Thoracic aorta (tissue), 2 donors: ENCODE data around the gene SPRED3. TPM values are rescaled to one million over a fixed set of nuclear protein-coding genes. Genes with fewer than 3 reads are reported as not detected.
A peak's percentile ranks its signal among the peaks of the same experiment; 100 is the strongest.

Experiments used
- ATAC-seq: fragments of 150-250 bp; one replicate; pipeline ENCODE4 v1.8.0; 2017; ENCODE audit warnings: low read depth; ENCODE audit not compliant: insufficient number of reproducible peaks, low FRiP score
- DNase-seq: peaks from one replicate; pipeline ENCODE4 v3.0.0-alpha.2; 2020; ENCODE audit warnings: low spot score
- H3K27ac ChIP-seq, 2 donors: fragments of 200-600 bp; sonication (generic); 1 replicate in 1 of 2; 2 replicates in 1 of 2; pipeline ENCODE4 v1.5.1; 2016; ENCODE audit warnings: mild to moderate bottlenecking in 2 of 2, moderate library complexity in 2 of 2
- H3K27me3 ChIP-seq: fragments of 200-600 bp; sonication (generic); replicated peaks from 2 replicates; pipeline ENCODE4 v1.6.0; 2016; ENCODE audit warnings: mild to moderate bottlenecking; ENCODE audit not compliant: insufficient read depth
- H3K36me3 ChIP-seq: fragments of 200-600 bp; sonication (generic); one replicate; pipeline ENCODE4 v1.5.1; 2016
- H3K4me1 ChIP-seq, 2 donors: fragments of 200-600 bp; sonication (generic); 1 replicate in 1 of 2; 2 replicates in 1 of 2; pipeline versions ENCODE4 v1.5.1 to v1.6.0; 2016; ENCODE audit warnings: low read depth in 2 of 2, mild to moderate bottlenecking in 1 of 2; ENCODE audit not compliant: control insufficient read depth in 1 of 2
- H3K4me3 ChIP-seq: fragments of 200-600 bp; sonication (generic); 2 replicates; pipeline ENCODE4 v1.5.1; 2016; ENCODE audit warnings: mild to moderate bottlenecking
- H3K9me3 ChIP-seq: fragments of 200-600 bp; sonication (generic); 2 replicates; pipeline ENCODE4 v1.5.1; 2016
- total RNA-seq, 2 donors: library from RNA; depleted of rRNA; stranded (reverse); fragments of >200 nt; gene quantifications; one replicate each; pipeline versions ENCODE4 v1.1.0 to v1.2.3, GENCODE V29; 2016
- TF ChIP-seq, protein P1 (sequence below): fragments of 200-600 bp; sonication (generic); IDR thresholded peaks from one replicate; pipeline ENCODE4 v1.5.1; 2019; ENCODE audit warnings: antibody characterized with exemption

The SPRED3 gene
- total RNA-seq, 2 donors from 2014 or later: 4.1 to 16.4 TPM

GRCh38 chr19:38400361-38400760 lies 11.9 kb downstream of the SPRED3 start:
- DNase-seq (no peak), ATAC-seq (no peak)
- TF ChIP-seq, protein P1, sequence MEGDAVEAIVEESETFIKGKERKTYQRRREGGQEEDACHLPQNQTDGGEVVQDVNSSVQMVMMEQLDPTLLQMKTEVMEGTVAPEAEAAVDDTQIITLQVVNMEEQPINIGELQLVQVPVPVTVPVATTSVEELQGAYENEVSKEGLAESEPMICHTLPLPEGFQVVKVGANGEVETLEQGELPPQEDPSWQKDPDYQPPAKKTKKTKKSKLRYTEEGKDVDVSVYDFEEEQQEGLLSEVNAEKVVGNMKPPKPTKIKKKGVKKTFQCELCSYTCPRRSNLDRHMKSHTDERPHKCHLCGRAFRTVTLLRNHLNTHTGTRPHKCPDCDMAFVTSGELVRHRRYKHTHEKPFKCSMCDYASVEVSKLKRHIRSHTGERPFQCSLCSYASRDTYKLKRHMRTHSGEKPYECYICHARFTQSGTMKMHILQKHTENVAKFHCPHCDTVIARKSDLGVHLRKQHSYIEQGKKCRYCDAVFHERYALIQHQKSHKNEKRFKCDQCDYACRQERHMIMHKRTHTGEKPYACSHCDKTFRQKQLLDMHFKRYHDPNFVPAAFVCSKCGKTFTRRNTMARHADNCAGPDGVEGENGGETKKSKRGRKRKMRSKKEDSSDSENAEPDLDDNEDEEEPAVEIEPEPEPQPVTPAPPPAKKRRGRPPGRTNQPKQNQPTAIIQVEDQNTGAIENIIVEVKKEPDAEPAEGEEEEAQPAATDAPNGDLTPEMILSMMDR: no peak
- Histone ChIP-seq H3K36me3 (no peaks in the 10 kb centered on the region), H3K27me3 (peaks cover 3% of the 10 kb centered on the region), H3K4me3 (no peak overlapping the region), H3K27ac (no peak overlapping the region), H3K4me1 (peaks cover 0 to 11% of the 10 kb centered on the region in 2 donors), H3K9me3 (no peaks in the 10 kb centered on the region)

DNA sequence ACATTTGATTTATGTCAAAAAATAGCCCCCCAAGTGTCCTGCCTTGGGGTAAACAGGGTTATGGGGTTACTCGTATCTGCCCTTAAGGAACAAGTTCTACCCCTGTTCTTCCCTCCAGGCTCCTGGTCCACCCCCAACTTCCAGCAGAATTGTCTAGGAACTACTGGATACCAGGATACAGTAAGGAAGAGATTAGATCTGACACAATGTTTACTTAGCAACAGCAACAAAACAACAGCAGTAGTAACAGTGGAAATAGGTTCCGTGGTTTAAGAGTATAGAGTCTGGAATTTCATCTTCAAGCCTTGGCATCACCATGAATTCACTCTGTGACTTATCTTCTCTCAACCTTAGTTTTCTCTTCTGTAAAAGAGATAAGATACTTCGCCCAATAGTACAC lies 12.7 kb downstream of the SPRED3 start:
- Histone ChIP-seq H3K4me1 (peaks cover 0 to 11% of the 10 kb centered on the region in 2 donors), H3K27me3 (peaks cover 3% of the 10 kb centered on the region)
- no peak for ATAC-seq

DNA sequence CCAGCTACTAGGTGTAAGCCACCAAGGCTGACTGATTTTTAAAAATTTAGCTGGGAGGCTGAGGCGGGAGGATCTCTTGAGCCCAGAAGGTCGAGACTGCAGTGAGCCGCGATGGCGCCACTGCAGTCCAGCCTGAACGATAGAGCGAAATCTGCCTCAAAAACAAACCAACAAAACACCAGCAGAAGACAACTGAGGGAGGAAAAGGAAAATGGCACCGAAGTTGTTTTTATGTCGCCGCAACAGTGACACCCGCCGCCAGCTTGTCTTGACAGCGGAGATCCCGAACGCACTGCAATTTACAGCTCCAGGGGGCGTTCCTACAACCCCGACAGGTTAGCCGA lies 14.1 kb downstream of the SPRED3 start:
- no peaks in the 10 kb centered on the region for H3K36me3 ChIP-seq
- ATAC-seq (peak; percentile 16), DNase-seq (no peak)
- H3K27me3 ChIP-seq: peaks cover 3% of the 10 kb centered on the region
- TF ChIP-seq, protein P1: no peak
- peaks cover 0 to 11% of the 10 kb centered on the region in 2 donors for H3K4me1 ChIP-seq
- H3K4me3 ChIP-seq: peak overlapping the region; percentile 89
- H3K9me3 ChIP-seq: no peaks in the 10 kb centered on the region
- peak overlapping the region in 1 of 2 donors; percentile 34 for H3K27ac ChIP-seq

More for the DNA sequence above, 12.7 kb downstream of the SPRED3 start:
- no peak overlapping the region for H3K27ac ChIP-seq
- no peaks in the 10 kb centered on the region for H3K36me3 ChIP-seq
- no peak overlapping the region for H3K4me3 ChIP-seq
- no peak for DNase-seq
- TF ChIP-seq, protein P1: no peak
- no peaks in the 10 kb centered on the region for H3K9me3 ChIP-seq

- peaks cover 3% of the 10 kb centered on the region for H3K27me3 ChIP-seq
- ATAC-seq (peak; percentile 96), DNase-seq (peak; percentile 73)
- peak within 1 kb of the TSS; percentile 89 for H3K4me3 ChIP-seq
- H3K4me1 ChIP-seq: peaks cover 0 to 11% of the 10 kb centered on the region in 2 donors
- TF ChIP-seq, protein P1: peak; percentile 98
- peak within 1 kb of the TSS; percentile 57 to 59 for H3K27ac ChIP-seq
- no peaks in the 10 kb centered on the region for H3K9me3 ChIP-seq
- no peaks in the 10 kb centered on the region for H3K36me3 ChIP-seq
These were observed 14.6 kb downstream of the SPRED3 start, which contains the start of gene FAM98C for GRCh38 chr19:38402967-38403674. FAM98C (plus strand) TSS chr19:38403093; CDS start chr19:38403154, 61 bp downstream.

GRCh38 chr19:38404858-38405257 lies 16.4 kb downstream of the SPRED3 start:
- Histone ChIP-seq H3K4me3 (no peak overlapping the region), H3K27ac (no peak overlapping the region), H3K36me3 (no peaks in the 10 kb centered on the region), H3K4me1 (peaks cover 0 to 11% of the 10 kb centered on the region in 2 donors), H3K27me3 (peaks cover 3% of the 10 kb centered on the region), H3K9me3 (no peaks in the 10 kb centered on the region)
- TF ChIP-seq, protein P1: no peak
- no peak for ATAC-seq
- no peak for DNase-seq
